Neural cell (in vitro differentiated cells): ENCODE measurements around the gene CCN2. TPM values are rescaled to one million over a fixed set of nuclear protein-coding genes. Genes with fewer than 3 reads are reported as not detected.

Experiments
- H2AFZ ChIP-seq: fragments of 200-600, 300-800 bp; sonication (generic), shearing (Covaris generic); 2 replicates; pipeline ENCODE4 v1.6.0; 2014; ENCODE audit warnings: low read depth, mild to moderate bottlenecking, antibody characterized with exemption, low read length, moderate library complexity
- H3F3A ChIP-seq: fragments of 200-600 bp; shearing (Covaris generic); 2 replicates; pipeline ENCODE4 v1.6.1; 2016; ENCODE audit warnings: mild to moderate bottlenecking, moderate library complexity, mixed read lengths, antibody characterized with exemption, low read length; ENCODE audit not compliant: insufficient read depth, poor library complexity, severe bottlenecking
- H3K27ac ChIP-seq: fragments of 200-600, 300-800 bp; sonication (generic), shearing (Covaris generic); 2 replicates; pipeline ENCODE4 v1.5.1; 2014; ENCODE audit warnings: mild to moderate bottlenecking, low read length, moderate library complexity
- H3K27me3 ChIP-seq: fragments of 300-800, 200-600 bp; sonication (generic), shearing (Covaris generic); 2 replicates; pipeline ENCODE4 v1.6.0; 2014; ENCODE audit warnings: mild to moderate bottlenecking, low read depth, low read length, moderate library complexity; ENCODE audit not compliant: insufficient read depth
- H3K36me3 ChIP-seq: fragments of 300-800, 200-600 bp; sonication (generic), shearing (Covaris generic); 2 replicates; pipeline ENCODE4 v1.5.1; 2014; ENCODE audit warnings: mild to moderate bottlenecking, antibody characterized with exemption, low read length, moderate library complexity; ENCODE audit not compliant: insufficient read depth
- H3K4me2 ChIP-seq: fragments of 300-800, 200-600 bp; sonication (generic), shearing (Covaris generic); 2 replicates; pipeline ENCODE4 v1.6.0; 2014; ENCODE audit warnings: mild to moderate bottlenecking, low read length
- H3K4me3 ChIP-seq: fragments of 300-800, 200-600 bp; sonication (generic), shearing (Covaris generic); 2 replicates; pipeline ENCODE4 v1.5.1; 2014; ENCODE audit warnings: mild to moderate bottlenecking, low read length, moderate library complexity
- H3K79me2 ChIP-seq: fragments of 200-600 bp; shearing (Covaris generic); replicated peaks from 2 replicates; pipeline ENCODE4 v1.6.0; 2014; ENCODE audit warnings: mild to moderate bottlenecking, low read length, moderate library complexity; ENCODE audit not compliant: insufficient read depth
- H3K9ac ChIP-seq: fragments of 300-800, 200-600 bp; sonication (generic), shearing (Covaris generic); 2 replicates; pipeline ENCODE4 v1.6.1; 2016; ENCODE audit warnings: mild to moderate bottlenecking, low read length, mixed read lengths
- H3K9me2 ChIP-seq: fragments of 200-600 bp; shearing (Covaris generic); 2 replicates; pipeline ENCODE4 v1.6.1; 2016; ENCODE audit warnings: mild to moderate bottlenecking, low read length, mixed read lengths; ENCODE audit not compliant: insufficient read depth
- H3K9me3 ChIP-seq: fragments of 200-600, 300-800 bp; sonication (generic), shearing (Covaris generic); 2 replicates; pipeline ENCODE4 v1.6.1; 2016; ENCODE audit warnings: mild to moderate bottlenecking, mixed run types, low read length, moderate library complexity, mixed read lengths
- H4K20me1 ChIP-seq: fragments of 200-600 bp; shearing (Covaris generic); 2 replicates; pipeline ENCODE4 v1.6.1; 2016; ENCODE audit warnings: mild to moderate bottlenecking, mixed run types; ENCODE audit not compliant: insufficient read depth
- EP300 ChIP-seq: fragments of 450-650 bp; conservative IDR thresholded peaks from 2 replicates; pipeline ENCODE4 v1.6.1; 2014; ENCODE audit warnings: antibody characterized with exemption, mild to moderate bottlenecking, moderate library complexity; ENCODE audit not compliant: poor library complexity, severe bottlenecking
- EZH2 ChIP-seq: fragments of 200-600, 300-800 bp; shearing (Covaris generic), sonication (generic); IDR thresholded peaks from 2 replicates; pipeline ENCODE4 v1.6.1; 2014; ENCODE audit warnings: antibody characterized with exemption, low read length, borderline replicate concordance, mild to moderate bottlenecking; ENCODE audit not compliant: insufficient read depth, poor library complexity, severe bottlenecking
- MXI1 ChIP-seq: fragments of 450-650 bp; conservative IDR thresholded peaks from 2 replicates; pipeline ENCODE4 v1.6.1; 2014; ENCODE audit warnings: antibody characterized with exemption, mild to moderate bottlenecking; ENCODE audit not compliant: poor library complexity, severe bottlenecking
- POLR2AphosphoS5 ChIP-seq: IDR thresholded peaks from 2 replicates; pipeline ENCODE4 v1.6.1; 2012
- RAD21 ChIP-seq: fragments of 450-650 bp; conservative IDR thresholded peaks from 2 replicates; pipeline ENCODE4 v1.6.1; 2014; ENCODE audit warnings: antibody characterized with exemption, mild to moderate bottlenecking, moderate library complexity
- REST ChIP-seq: IDR thresholded peaks from 2 replicates; pipeline ENCODE4 v1.6.1; 2012; ENCODE audit warnings: borderline replicate concordance
- SMC3 ChIP-seq: fragments of 450-650 bp; conservative IDR thresholded peaks from 2 replicates; pipeline ENCODE4 v1.6.1; 2014; ENCODE audit warnings: antibody characterized with exemption, mild to moderate bottlenecking, moderate library complexity; ENCODE audit not compliant: poor library complexity
- TAF1 ChIP-seq: IDR thresholded peaks from 2 replicates; pipeline ENCODE4 v1.6.1; 2012; ENCODE audit warnings: low read depth
- polyA plus RNA-seq: library from polyadenylated mRNA; depleted of rRNA; stranded (reverse); fragments of >200 nt; gene quantifications from 2 replicates; pipeline ENCODE4 v1.2.3, GENCODE V29; 2014
- TF ChIP-seq, protein P1 (sequence below): fragments of 450-650 bp; IDR thresholded peaks from 2 replicates; pipeline ENCODE4 v1.5.1; 2014; ENCODE audit warnings: antibody characterized with exemption, mild to moderate bottlenecking, moderate library complexity; ENCODE audit not compliant: poor library complexity, severe bottlenecking

The CCN2 gene
- polyA plus RNA-seq, 1 donor from 2014 or later: 1.5 TPM

DNA sequence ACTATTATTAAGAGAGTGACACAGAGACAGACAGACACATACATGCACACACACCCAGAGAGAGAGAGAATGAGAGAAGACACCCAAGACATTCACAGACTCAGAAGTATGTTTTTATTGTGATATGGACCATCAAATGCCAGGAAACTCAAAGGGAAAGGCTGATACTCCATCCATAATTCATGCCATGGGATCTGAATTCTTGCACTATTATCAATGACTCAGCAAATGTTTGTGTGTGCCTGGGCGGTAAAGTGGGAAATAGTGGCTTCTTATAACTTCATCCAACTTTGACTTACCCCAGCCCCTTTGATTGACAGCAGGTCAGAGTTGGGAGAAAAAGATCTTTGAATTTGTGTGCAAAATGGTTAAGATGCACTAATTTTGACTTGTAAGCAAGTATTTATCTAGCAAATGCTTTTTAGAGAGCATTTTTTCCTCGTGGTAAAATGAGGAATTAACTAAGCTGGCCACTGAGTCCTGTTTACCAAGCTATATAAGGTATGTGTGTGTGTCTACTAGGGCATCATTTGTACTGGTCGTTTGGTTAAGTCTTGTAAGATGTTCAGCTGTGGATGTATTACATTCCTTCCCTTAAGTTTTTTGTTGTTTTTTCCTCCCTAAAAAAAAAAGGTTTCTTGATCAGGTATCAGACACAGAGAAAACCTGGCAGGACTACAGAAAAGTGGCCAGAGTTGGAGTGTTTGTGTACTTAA, 3.0 kb upstream of the CCN2 start:
- Histone ChIP-seq H3K9ac (no peak overlapping the region), H4K20me1 (no peaks in the 10 kb centered on the region), H3K9me3 (no peaks in the 10 kb centered on the region), H2AFZ (no peak overlapping the region), H3K4me3 (no peak overlapping the region), H3F3A (no peaks in the 10 kb centered on the region), H3K4me2 (no peak overlapping the region), H3K79me2 (no peaks in the 10 kb centered on the region), H3K27me3 (peaks cover 11% of the 10 kb centered on the region), H3K36me3 (no peaks in the 10 kb centered on the region), H3K27ac (no peak overlapping the region), H3K9me2 (no peaks in the 10 kb centered on the region)
- TF ChIP-seq SMC3 (no peak), REST (no peak), EZH2 (no peak), EP300 (no peak), TAF1 (no peak), POLR2AphosphoS5 (no peak), RAD21 (no peak), MXI1 (no peak)
- TF ChIP-seq, protein P1, sequence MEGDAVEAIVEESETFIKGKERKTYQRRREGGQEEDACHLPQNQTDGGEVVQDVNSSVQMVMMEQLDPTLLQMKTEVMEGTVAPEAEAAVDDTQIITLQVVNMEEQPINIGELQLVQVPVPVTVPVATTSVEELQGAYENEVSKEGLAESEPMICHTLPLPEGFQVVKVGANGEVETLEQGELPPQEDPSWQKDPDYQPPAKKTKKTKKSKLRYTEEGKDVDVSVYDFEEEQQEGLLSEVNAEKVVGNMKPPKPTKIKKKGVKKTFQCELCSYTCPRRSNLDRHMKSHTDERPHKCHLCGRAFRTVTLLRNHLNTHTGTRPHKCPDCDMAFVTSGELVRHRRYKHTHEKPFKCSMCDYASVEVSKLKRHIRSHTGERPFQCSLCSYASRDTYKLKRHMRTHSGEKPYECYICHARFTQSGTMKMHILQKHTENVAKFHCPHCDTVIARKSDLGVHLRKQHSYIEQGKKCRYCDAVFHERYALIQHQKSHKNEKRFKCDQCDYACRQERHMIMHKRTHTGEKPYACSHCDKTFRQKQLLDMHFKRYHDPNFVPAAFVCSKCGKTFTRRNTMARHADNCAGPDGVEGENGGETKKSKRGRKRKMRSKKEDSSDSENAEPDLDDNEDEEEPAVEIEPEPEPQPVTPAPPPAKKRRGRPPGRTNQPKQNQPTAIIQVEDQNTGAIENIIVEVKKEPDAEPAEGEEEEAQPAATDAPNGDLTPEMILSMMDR: no peak

DNA sequence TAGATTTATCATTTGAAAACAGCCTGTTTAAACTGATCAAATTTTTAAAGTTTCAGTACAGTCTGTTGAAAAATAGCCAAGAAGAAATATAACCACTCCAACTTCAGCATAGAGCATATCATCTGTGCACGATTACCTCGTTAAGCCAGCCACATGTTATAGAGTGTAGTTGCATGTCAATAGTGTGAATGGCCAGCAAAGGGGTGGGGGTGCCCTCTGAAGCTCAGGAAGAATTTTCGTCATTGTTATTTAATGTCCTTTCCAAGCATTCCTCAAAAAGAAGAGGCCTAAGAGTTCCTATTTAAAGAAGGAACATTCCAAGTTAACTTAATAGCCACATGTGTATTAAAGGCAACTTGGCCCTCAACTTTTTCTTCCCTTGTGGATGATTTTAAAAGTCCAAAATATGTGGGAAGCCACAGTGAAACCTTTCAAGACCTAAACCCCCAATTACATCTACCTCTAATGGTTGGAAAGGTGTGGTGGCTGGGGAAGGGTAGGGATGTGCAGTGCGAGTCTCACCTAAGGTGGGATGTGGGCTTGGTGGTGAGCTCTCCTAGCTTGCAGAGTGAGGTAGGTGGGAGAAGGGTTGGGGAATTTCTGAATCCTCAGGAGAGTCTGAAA, 1.8 kb upstream of the CCN2 start:
- no peak overlapping the region for H3K9ac ChIP-seq
- H3K4me3 ChIP-seq: no peak overlapping the region
- no peaks in the 10 kb centered on the region for H4K20me1 ChIP-seq
- TF ChIP-seq, protein P1: no peak
- no peak for TF ChIP-seq POLR2AphosphoS5
- no peak for TF ChIP-seq RAD21
- no peak for TF ChIP-seq MXI1
- TF ChIP-seq SMC3: no peak
- TF ChIP-seq EP300: no peak
- TF ChIP-seq EZH2: no peak
- TF ChIP-seq TAF1: no peak
- no peak for TF ChIP-seq REST
- H3K9me3 ChIP-seq: no peaks in the 10 kb centered on the region
- peaks cover 11% of the 10 kb centered on the region for H3K27me3 ChIP-seq
- H3K4me2 ChIP-seq: no peak overlapping the region
- no peak overlapping the region for H3K27ac ChIP-seq
- no peaks in the 10 kb centered on the region for H3K79me2 ChIP-seq
- H3K9me2 ChIP-seq: no peaks in the 10 kb centered on the region
- H3K36me3 ChIP-seq: no peaks in the 10 kb centered on the region
- no peak overlapping the region for H2AFZ ChIP-seq
- H3F3A ChIP-seq: no peaks in the 10 kb centered on the region
